Tibial nerve (tissue), 3 donors: Measurements from ENCODE around the gene MAP3K14.

Experiments
- CTCF ChIP-seq, 5 experiments: fragments of 200-600 bp in 3 of 5; fragments of 450-650 bp in 2 of 5; sonication (generic) in 3 of 5; IDR thresholded peaks; one replicate each; pipeline ENCODE4 v1.5.1; 2016 to 2019; ENCODE audit warnings: antibody characterized with exemption in 5 of 5, mild to moderate bottlenecking in 3 of 5, moderate library complexity in 2 of 5
- POLR2A ChIP-seq, 2 donors: fragments of 450-650 bp; IDR thresholded peaks; one replicate each; pipeline ENCODE4 v1.6.1; 2017; ENCODE audit warnings: antibody characterized with exemption in 2 of 2, mild to moderate bottlenecking in 2 of 2, moderate library complexity in 2 of 2

DNA sequence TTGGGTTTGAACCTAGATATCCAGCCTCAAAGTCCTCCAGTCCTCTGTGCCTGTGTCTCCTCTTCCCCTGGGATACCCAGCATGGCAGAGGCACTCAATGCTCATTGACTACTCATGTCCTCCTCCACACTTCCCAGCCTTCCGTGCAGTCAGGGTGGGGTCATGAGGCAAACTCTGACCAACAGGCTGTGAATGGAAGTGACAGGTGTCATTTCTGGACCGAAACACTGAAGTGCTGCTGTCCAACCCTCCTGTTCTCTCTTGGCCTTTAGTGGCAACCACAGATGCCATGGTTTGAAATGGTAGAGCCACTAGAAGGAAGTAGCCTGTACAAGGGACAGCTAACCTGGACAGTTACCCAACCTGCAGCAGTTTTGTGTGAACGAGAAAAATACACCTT is 46.7 kb upstream of the MAP3K14 start:
- no peak for TF ChIP-seq CTCF (IDR thresholded peaks at IDR 0.05)
- no peak for TF ChIP-seq POLR2A (IDR thresholded peaks at IDR 0.05)
